Pancreas (tissue), 10 donors: ENCODE data around the gene NEDD8. TPM values are rescaled to one million over a fixed set of nuclear protein-coding genes. Genes with fewer than 3 reads are reported as not detected.
"Not testable (repeated sequence)": the region's sequence is repeated elsewhere in the genome, so short reads cannot be mapped to it uniquely, and the experiment has no call there.

Source experiments
- ATAC-seq, 4 donors: fragments of 200-7000 bp; cut with Tn5 transposase; one replicate each; pipeline versions ENCODE4 v1.8.0 to v1.9.1; 2020; ENCODE audit warnings: mild to moderate bottlenecking in 4 of 4, moderate library complexity in 4 of 4
- DNase-seq, 6 donors: peaks; one replicate each; pipeline ENCODE4 v3.0.0-alpha.2; 2020
- FAIRE-seq: peaks from 2 replicates; lab custom pipeline; 2012; peaks lifted over from hg19 to GRCh38; lab: Jason Lieb, UNC
- H3K27ac ChIP-seq, 4 donors: fragments of 200-600 bp; sonication (generic); 1 replicate in 3 of 4; 2 replicates in 1 of 4; pipeline versions ENCODE4 v1.5.0 to v1.8.0; 2020
- H3K27me3 ChIP-seq, 4 donors: fragments of 200-600 bp; one replicate each; pipeline ENCODE4 v1.8.0; 2021
- H3K36me3 ChIP-seq, 3 donors: fragments of 200-600 bp; sonication (generic) in 1 of 3; one replicate each; pipeline versions ENCODE4 v1.5.0 to v1.8.0; 2020 to 2021
- H3K4me1 ChIP-seq, 3 donors: fragments of 200-600 bp; one replicate each; pipeline ENCODE4 v1.8.0; 2021
- H3K4me3 ChIP-seq, 4 donors: fragments of 200-600 bp; sonication (generic) in 2 of 4; one replicate each; pipeline versions ENCODE4 v1.5.0 to v1.8.0; 2020 to 2021
- H3K9me3 ChIP-seq, 4 donors: fragments of 200-600 bp; one replicate each; pipeline ENCODE4 v1.8.0; 2021
- CTCF ChIP-seq, 4 donors: fragments of 200-600 bp; sonication (generic) in 3 of 4; IDR thresholded peaks; one replicate each; pipeline versions ENCODE4 v1.5.0 to v1.8.0; 2021; ENCODE audit warnings: antibody characterized with exemption in 4 of 4
- WGBS, 2 donors: extraction: QIAGEN DNeasy Blood & Tissue Kit; methylation state at CpG; one replicate each; pipeline ENCODE4 v1.1.7; 2013; 5-methylcytosine and 5-hydroxymethylcytosine counted together
- intact Hi-C, 3 donors: fragments of 100-400 bp; cut with DNase I; formaldehyde crosslinking; loops; one replicate each; pipeline versions ENCODE4 v1.11.1 to v1.14.2; 2022
- polyA plus RNA-seq, 2 donors: library from polyadenylated mRNA; stranded (reverse); fragments of 200-250 nt; gene quantifications; one replicate each; pipeline ENCODE4 v1.2.3, GENCODE V29; 2013
- total RNA-seq, 6 donors: library from RNA; stranded (reverse); fragmentation: NEBNext Ultra II Directional in 4 of 6; extraction: Animal tissue kit (Norgen Biotek cat#: 25700) in 4 of 6; gene quantifications; one replicate each; pipeline versions ENCODE4 v1.2.1 to v1.2.4, GENCODE V29; 2021 to 2023
- donor health status: healthy with polysubstance abuse.
- donor health status: DM: no; HTN: no; CAD: no; lungs with moderate emphysema.
- donor health status: DM: no; HTN: no; CAD: no.
- donor health status: control.
- donor health status: control.
- donor health status: Bipolar disorder and iron deficiency.
- donor health status: DM: yes; HTN: yes; CAD: no.
- donor health status: DM: no; HTN: no; CAD: no.
- donor health status: DM: no; HTN: no; CAD: no.
- donor health status: DM: yes; HTN: yes; CAD: no.

The NEDD8 gene
- total and polyA plus RNA-seq, 8 donors = 32.5 to 118 (median 55.4) TPM

- no peak for TF ChIP-seq CTCF (IDR thresholded peaks at IDR 0.05)
- DNase-seq (no peak), ATAC-seq (no peak), FAIRE-seq (no peak)
- intact Hi-C loops = no loop called here
- Histone ChIP-seq H3K27me3 (no peaks in the 10 kb centered on the region), H3K9me3 (no peaks in the 10 kb centered on the region), H3K36me3 (peaks cover 0 to 5% (median 0%) of the 10 kb centered on the region in 3 donors), H3K4me1 (no peaks in the 10 kb centered on the region), H3K27ac (no peak overlapping the region), H3K4me3 (no peak overlapping the region)
- WGBS, 2 donors = 90 to 92% methylated on average over 7 of the region's 7 CpGs
These were observed 7.5 kb downstream of the NEDD8 start for GRCh38 chr14:24224618-24225071.

- H3K27me3 ChIP-seq, H3K36me3 ChIP-seq, DNase-seq, intact Hi-C loops, H3K27ac ChIP-seq, ATAC-seq, H3K4me1 ChIP-seq, H3K4me3 ChIP-seq, H3K9me3 ChIP-seq, FAIRE-seq: not testable (repeated sequence)
- 95 to 98% methylated on average over 4 of the region's 4 CpGs for WGBS, 2 donors
These were observed 9.2 kb downstream of the NEDD8 start for GRCh38 chr14:24222987-24223386.

- ATAC-seq (no peak), FAIRE-seq (no peak), DNase-seq (no peak)
- intact Hi-C loops = no loop called here
- Histone ChIP-seq H3K4me1 (peaks cover 0 to 5% (median 0%) of the 10 kb centered on the region in 3 donors), H3K9me3 (no peaks in the 10 kb centered on the region), H3K4me3 (no peak overlapping the region), H3K27me3 (no peaks in the 10 kb centered on the region), H3K36me3 (no peaks in the 10 kb centered on the region), H3K27ac (no peak overlapping the region)
- WGBS, 2 donors = 61 to 62% methylated on average over 3 of the region's 3 CpGs
- no peak for TF ChIP-seq CTCF (IDR thresholded peaks at IDR 0.05)
These were observed 12.6 kb downstream of the NEDD8 start for GRCh38 chr14:24219521-24219920.

GRCh38 chr14:24219080-24219479 lies 13.1 kb downstream of the NEDD8 start:
- WGBS, 2 donors = 86 to 94% methylated on average over 3 to 4 of the region's 4 CpGs
- Histone ChIP-seq H3K36me3 (no peaks in the 10 kb centered on the region), H3K27me3 (no peaks in the 10 kb centered on the region), H3K4me1 (peaks cover 0 to 5% (median 0%) of the 10 kb centered on the region in 3 donors), H3K4me3 (no peak overlapping the region), H3K27ac (no peak overlapping the region), H3K9me3 (no peaks in the 10 kb centered on the region)
- ATAC-seq = no peak
- no peak for FAIRE-seq
- intact Hi-C loops = no loop called here
- no peak for TF ChIP-seq CTCF (IDR thresholded peaks at IDR 0.05)
- DNase-seq = no peak

GRCh38 chr14:24216876-24217275 lies 15.3 kb downstream of the NEDD8 start:
- intact Hi-C loops, H3K27ac ChIP-seq, H3K4me3 ChIP-seq, H3K27me3 ChIP-seq, ATAC-seq, H3K4me1 ChIP-seq, H3K9me3 ChIP-seq, DNase-seq, H3K36me3 ChIP-seq, FAIRE-seq: not testable (repeated sequence)
- WGBS, 2 donors = 76 to 94% methylated on average over 1 of the region's 1 CpG

GRCh38 chr14:24216345-24216699 lies 15.8 kb downstream of the NEDD8 start:
- no peak for FAIRE-seq

More at GRCh38 chr14:24216345-24216699, 15.8 kb downstream of the NEDD8 start:
- DNase-seq = no peak
- Histone ChIP-seq H3K27ac (peak overlapping the region; percentile 61 to 89 (median 82)), H3K9me3 (no peaks in the 10 kb centered on the region), H3K36me3 (no peaks in the 10 kb centered on the region), H3K27me3 (no peaks in the 10 kb centered on the region), H3K4me3 (peak overlapping the region in 1 of 4 donors; percentile 67), H3K4me1 (peaks cover 0 to 8% (median 5%) of the 10 kb centered on the region in 3 donors)
- WGBS, 2 donors = 67 to 78% methylated on average over 2 of the region's 2 CpGs
- intact Hi-C loops = no loop called here
- no peak for TF ChIP-seq CTCF (IDR thresholded peaks at IDR 0.05)
- no peak for ATAC-seq
